Keratinocyte (primary cell): ENCODE data around the gene DPH6. TPM values are rescaled to one million over a fixed set of nuclear protein-coding genes. Genes with fewer than 3 reads are reported as not detected.
"Not testable (repeated sequence)": the region's sequence is repeated elsewhere in the genome, so short reads cannot be mapped to it uniquely, and the experiment has no call there.

Experiments used
- DNase-seq: peaks from one replicate; pipeline ENCODE4 v3.0.0-alpha.2; 2011; ENCODE audit warnings: low read depth, missing footprints, low spot score
- FAIRE-seq: peaks from 2 replicates; lab custom pipeline; 2011; peaks lifted over from hg19 to GRCh38; lab: Jason Lieb, UNC
- H2AFZ ChIP-seq: 2 replicates; pipeline ENCODE4 v1.6.0; 2012; ENCODE audit warnings: low read length, control low read depth, inconsistent platforms; ENCODE audit not compliant: control insufficient read depth
- H3K27ac ChIP-seq: 2 replicates; pipeline ENCODE4 v1.5.1; 2011; ENCODE audit warnings: low read length; ENCODE audit not compliant: control insufficient read depth, insufficient read depth
- H3K27me3 ChIP-seq: 3 replicates; pipeline ENCODE4 v1.6.0; 2011; ENCODE audit warnings: low read length; ENCODE audit not compliant: control insufficient read depth, insufficient read depth; ENCODE audit errors: extremely low read depth
- H3K36me3 ChIP-seq, 2 experiments: 2 replicates in 1 of 2; 3 replicates in 1 of 2; pipeline ENCODE4 v1.5.1; 2011; ENCODE audit warnings: low read length in 2 of 2, mild to moderate bottlenecking in 1 of 2; ENCODE audit not compliant: control insufficient read depth in 2 of 2, insufficient read depth in 2 of 2; ENCODE audit errors: extremely low read depth in 1 of 2
- H3K4me1 ChIP-seq: 3 replicates; pipeline ENCODE4 v1.5.1; 2011; ENCODE audit warnings: low read length; ENCODE audit not compliant: control insufficient read depth, insufficient read depth; ENCODE audit errors: extremely low read depth
- H3K4me2 ChIP-seq: 3 replicates; pipeline ENCODE4 v1.6.0; 2011; ENCODE audit warnings: low read depth, low read length; ENCODE audit not compliant: control insufficient read depth, insufficient read depth; ENCODE audit errors: extremely low read depth
- H3K4me3 ChIP-seq, 3 experiments: fragments of 200-600 bp in 1 of 3; sonication (generic) in 1 of 3; 2 replicates in 2 of 3; 3 replicates in 1 of 3; pipeline ENCODE4 v1.5.1; 2011 to 2016; ENCODE audit warnings: low read length in 3 of 3, mild to moderate bottlenecking in 3 of 3, control low read depth in 2 of 3, inconsistent platforms in 1 of 3, low read depth in 1 of 3, mixed read lengths in 1 of 3, mixed run types in 1 of 3, moderate library complexity in 1 of 3; ENCODE audit not compliant: control insufficient read depth in 2 of 3, insufficient read depth in 2 of 3; ENCODE audit errors: extremely low read depth in 1 of 3
- H3K79me2 ChIP-seq: 2 replicates; pipeline ENCODE4 v1.6.0; 2012; ENCODE audit warnings: low read length; ENCODE audit not compliant: control insufficient read depth, insufficient read depth
- H3K9ac ChIP-seq: 3 replicates; pipeline ENCODE4 v1.6.0; 2011; ENCODE audit warnings: low read length; ENCODE audit not compliant: control insufficient read depth, insufficient read depth; ENCODE audit errors: extremely low read depth
- H3K9me1 ChIP-seq: 3 replicates; pipeline ENCODE4 v1.6.0; 2011; ENCODE audit warnings: low read length; ENCODE audit not compliant: control insufficient read depth, insufficient read depth; ENCODE audit errors: extremely low read depth
- H3K9me3 ChIP-seq: 2 replicates; pipeline ENCODE4 v1.5.1; 2012; ENCODE audit warnings: low read depth, low read length; ENCODE audit not compliant: control insufficient read depth
- H4K20me1 ChIP-seq: 3 replicates; pipeline ENCODE4 v1.6.0; 2011; ENCODE audit warnings: low read length; ENCODE audit not compliant: control insufficient read depth, insufficient read depth; ENCODE audit errors: extremely low read depth
- CTCF ChIP-seq, 3 experiments: IDR thresholded peaks in 1 of 3; conservative IDR thresholded peaks in 1 of 3; optimal IDR thresholded peaks in 1 of 3; 2 replicates in 2 of 3; 3 replicates in 1 of 3; pipeline versions ENCODE3 to v1.5.1; 2011; ENCODE audit warnings: low read length in 3 of 3, mild to moderate bottlenecking in 3 of 3, moderate library complexity in 2 of 3, control low read depth in 1 of 3, inconsistent platforms in 1 of 3; ENCODE audit not compliant: insufficient read depth in 2 of 3; ENCODE audit errors: extremely low read depth in 1 of 3
- EZH2 ChIP-seq: IDR thresholded peaks from one replicate; pipeline ENCODE4 v1.6.1; 2012; ENCODE audit warnings: inconsistent platforms, mild to moderate bottlenecking, low read length, moderate library complexity
- dilution Hi-C: fragments of 300-500 bp; cut with MboI; formaldehyde crosslinking; loops from one replicate; pipeline ENCODE4 v1.7.0; 2020; ENCODE audit warnings: low sequenced_read_pairs; ENCODE audit not compliant: extremely low pct_ligation_motif_present
- polyA plus RNA-seq, 5 experiments: library from polyadenylated mRNA; depleted of rRNA in 3 of 5; stranded (reverse) in 3 of 5; stranded (forward) in 1 of 5; unstranded in 1 of 5; fragments of >200 nt; gene quantifications; 1 replicate in 1 of 5; 2 replicates in 3 of 5; 3 replicates in 1 of 5; pipeline versions ENCODE4 v1.2.1 to v1.2.3, GENCODE V29; 2011 to 2012; ENCODE audit warnings: missing spikeins in 2 of 5, low read depth in 1 of 5, low replicate concordance in 1 of 5

Gene DPH6
- polyA plus RNA-seq, 1 donor (not counting 4 experiments of a cell fraction or from before 2014, with no cell fraction given) = 13.6 TPM

GRCh38 chr15:35443376-35443775 is 102.6 kb downstream of the DPH6 start:
- peaks cover 6% of the 10 kb centered on the region for H3K4me1 ChIP-seq
- no peak overlapping the region for H3K27ac ChIP-seq
- H3K9me1 ChIP-seq = no peaks in the 10 kb centered on the region
- no peaks in the 10 kb centered on the region for H3K9me3 ChIP-seq
- TF ChIP-seq EZH2 (no peak), CTCF (optimal IDR thresholded peaks at IDR 0.05 in 1 of 3, IDR thresholded peaks at IDR 0.05 in 1 of 3, conservative IDR thresholded peaks at IDR 0.05 in 1 of 3; ENCODE audit: extremely low read depth in 1 of 3, insufficient read depth in 2 of 3, low read length in 3 of 3) (no peak)
- no peak overlapping the region for H3K9ac ChIP-seq
- DNase-seq (no peak), FAIRE-seq (no peak)
- dilution Hi-C loops = no loop called here
- no peaks in the 10 kb centered on the region for H4K20me1 ChIP-seq
- no peaks in the 10 kb centered on the region for H3K36me3 ChIP-seq
- no peak overlapping the region for H3K4me3 ChIP-seq
- no peaks in the 10 kb centered on the region for H3K79me2 ChIP-seq
- no peaks in the 10 kb centered on the region for H3K27me3 ChIP-seq
- no peak overlapping the region for H3K4me2 ChIP-seq
- no peak overlapping the region for H2AFZ ChIP-seq

- Histone ChIP-seq H3K4me2 (no peak overlapping the region), H3K9ac (no peak overlapping the region), H3K4me3 (no peak overlapping the region), H3K79me2 (no peaks in the 10 kb centered on the region), H3K9me1 (no peaks in the 10 kb centered on the region), H4K20me1 (no peaks in the 10 kb centered on the region), H3K9me3 (no peaks in the 10 kb centered on the region), H2AFZ (no peak overlapping the region), H3K4me1 (peaks cover 6% of the 10 kb centered on the region), H3K27ac (no peak overlapping the region), H3K36me3 (no peaks in the 10 kb centered on the region), H3K27me3 (no peaks in the 10 kb centered on the region)
- dilution Hi-C loops = no loop called here
- no peak for DNase-seq
- no peak for TF ChIP-seq EZH2
- no peak for TF ChIP-seq CTCF (optimal IDR thresholded peaks at IDR 0.05 in 1 of 3, IDR thresholded peaks at IDR 0.05 in 1 of 3, conservative IDR thresholded peaks at IDR 0.05 in 1 of 3; ENCODE audit: extremely low read depth in 1 of 3, insufficient read depth in 2 of 3, low read length in 3 of 3)
- no peak for FAIRE-seq
These were observed 103.2 kb downstream of the DPH6 start for GRCh38 chr15:35442742-35443141.

GRCh38 chr15:35441279-35441678 is 104.7 kb downstream of the DPH6 start:
- DNase-seq, H3K36me3 ChIP-seq, H3K4me2 ChIP-seq, H3K27me3 ChIP-seq, dilution Hi-C loops, H3K4me3 ChIP-seq, H3K27ac ChIP-seq, H3K79me2 ChIP-seq, H3K9ac ChIP-seq, H2AFZ ChIP-seq, FAIRE-seq, H4K20me1 ChIP-seq, H3K4me1 ChIP-seq, H3K9me1 ChIP-seq, H3K9me3 ChIP-seq: not testable (repeated sequence)
